Stimulated activated CD8-positive, alpha-beta memory T cell treated with anti-CD3 and anti-CD28 coated beads, Interleukin-12 subunit alpha, Interleukin-12 subunit beta, amount 100 ng/mL, for 1 hour (primary cell): ENCODE results near the gene CROCC.

Experiments used
- DNase-seq: peaks from one replicate; pipeline ENCODE4 v3.0.0-alpha.2; 2020; ENCODE audit warnings: low read depth

CROCC gene

GRCh38 chr1:16986560-16986959, 64.8 kb downstream of the CROCC start:
- DNase-seq = no peak

- no peak for DNase-seq
These were observed 65.2 kb downstream of the CROCC start for GRCh38 chr1:16986962-16987361.

- no peak for DNase-seq
These were observed 66.5 kb downstream of the CROCC start for GRCh38 chr1:16988210-16988609.

GRCh38 chr1:16989676-16990391, 68.1 kb downstream of the CROCC start:
- no peak for DNase-seq

- no peak for DNase-seq
These were observed 69.8 kb downstream of the CROCC start for GRCh38 chr1:16991571-16991970.

GRCh38 chr1:16992102-16992501, 70.4 kb downstream of the CROCC start:
- no peak for DNase-seq

- DNase-seq = no peak
These were observed 70.9 kb downstream of the CROCC start for GRCh38 chr1:16992675-16993074.

GRCh38 chr1:16993521-16994038, 71.8 kb downstream of the CROCC start:
- DNase-seq = no peak

GRCh38 chr1:16996845-16997244, 75.1 kb downstream of the CROCC start:
- no peak for DNase-seq

GRCh38 chr1:16998589-16998988, 76.9 kb downstream of the CROCC start:
- no peak for DNase-seq

GRCh38 chr1:16999863-17000262, 78.1 kb downstream of the CROCC start:
- no peak for DNase-seq

- no peak for DNase-seq
These were observed 80.2 kb downstream of the CROCC start for GRCh38 chr1:17001760-17002523.

- DNase-seq = no peak
These were observed 80.8 kb downstream of the CROCC start for GRCh38 chr1:17002524-17002902.

GRCh38 chr1:17004466-17005364, 83.0 kb downstream of the CROCC start:
- no peak for DNase-seq

- DNase-seq = no peak
These were observed 83.6 kb downstream of the CROCC start for GRCh38 chr1:17005365-17005740.

- no peak for DNase-seq
These were observed 85.4 kb downstream of the CROCC start for GRCh38 chr1:17007121-17007520.

- DNase-seq = no peak
These were observed 86.6 kb downstream of the CROCC start for GRCh38 chr1:17008208-17008855.

- no peak for DNase-seq
These were observed 88.0 kb downstream of the CROCC start for GRCh38 chr1:17009706-17010105.

- no peak for DNase-seq
These were observed 89.3 kb downstream of the CROCC start for GRCh38 chr1:17011092-17011438.

- DNase-seq = peak; percentile 59
These were observed 89.9 kb downstream of the CROCC start, which contains the start of gene ATP13A2 for GRCh38 chr1:17011439-17012307. Gene ATP13A2 (minus strand): TSS chr1:17011928. CDS start chr1:17011738, 190 bp downstream.
